ENCODE results near the gene EGLN3. TPM values are rescaled to one million over a fixed set of nuclear protein-coding genes. Genes with fewer than 3 reads are reported as not detected.

The EGLN3 gene
- total RNA-seq, 1 experiment from 2014 or later = 9.5 TPM

- Mint-ChIP-seq H3K4me3 (ENCODE audit: unreplicated experiment) (no peak overlapping the region), H3K27me3 (ENCODE audit: insufficient read depth, unreplicated experiment) (no peaks in the 10 kb centered on the region), H3K4me1 (ENCODE audit: low read depth, unreplicated experiment) (peaks cover 23% of the 10 kb centered on the region), H3K36me3 (ENCODE audit: insufficient read depth, unreplicated experiment) (peaks cover 5% of the 10 kb centered on the region), H3K27ac (ENCODE audit: unreplicated experiment) (no peak overlapping the region), H3K9me3 (ENCODE audit: unreplicated experiment) (peaks cover 16% of the 10 kb centered on the region)
- BruUV-seq (replicated peaks) = no TSS peak
- Histone ChIP-seq H3K36me3 (ENCODE audit: control insufficient read depth, insufficient read depth, low read length) (no peaks in the 10 kb centered on the region), H3K4me1 (peaks cover 30% of the 10 kb centered on the region), H3K27me3 (replicated peaks; ENCODE audit: control insufficient read depth, insufficient read depth, low read length) (no peaks in the 10 kb centered on the region), H3K4me3 (ENCODE audit: low read depth, low read length) (no peak overlapping the region), H3K9me3 (peaks cover 7% of the 10 kb centered on the region; the same call in 1 of the 2 replicates)
- DNase-seq = no peak
- ChIA-PET POLR2A (no interaction called here), CTCF (no interaction called here)
- intact Hi-C loops (cut with micrococcal nuclease; ENCODE audit: unreplicated experiment) = no loop called here
- no peak for TF ChIP-seq CTCF (IDR thresholded peaks at IDR 0.05; ENCODE audit: insufficient read depth in 1 of 2, low read depth in 1 of 2, low read length in 1 of 2, severe bottlenecking in 1 of 2, unreplicated experiment in 1 of 2)
Measured at GRCh38 chr14:33968722-33969121, 17.8 kb upstream of the EGLN3 start.

- no peak for DNase-seq
- Mint-ChIP-seq H3K27me3 (ENCODE audit: insufficient read depth, unreplicated experiment) (no peaks in the 10 kb centered on the region), H3K27ac (ENCODE audit: unreplicated experiment) (no peak overlapping the region), H3K4me1 (ENCODE audit: low read depth, unreplicated experiment) (peaks cover 23% of the 10 kb centered on the region), H3K9me3 (ENCODE audit: unreplicated experiment) (peaks cover 25% of the 10 kb centered on the region), H3K4me3 (ENCODE audit: unreplicated experiment) (no peak overlapping the region), H3K36me3 (ENCODE audit: insufficient read depth, unreplicated experiment) (peaks cover 5% of the 10 kb centered on the region)
- POLR2A ChIA-PET = no interaction called here
- Histone ChIP-seq H3K9me3 (peaks cover 7% of the 10 kb centered on the region; the same call in 1 of the 2 replicates), H3K36me3 (ENCODE audit: control insufficient read depth, insufficient read depth, low read length) (no peaks in the 10 kb centered on the region), H3K27me3 (replicated peaks; ENCODE audit: control insufficient read depth, insufficient read depth, low read length) (no peaks in the 10 kb centered on the region), H3K4me3 (ENCODE audit: low read depth, low read length) (no peak overlapping the region), H3K4me1 (peaks cover 30% of the 10 kb centered on the region)
- CTCF ChIA-PET = no interaction called here
- no TSS peak for BruUV-seq (replicated peaks)
- TF ChIP-seq CTCF (IDR thresholded peaks at IDR 0.05; ENCODE audit: insufficient read depth in 1 of 2, low read depth in 1 of 2, low read length in 1 of 2, severe bottlenecking in 1 of 2, unreplicated experiment in 1 of 2) = no peak
- intact Hi-C loops (cut with micrococcal nuclease; ENCODE audit: unreplicated experiment) = no loop called here
Measured at GRCh38 chr14:33967138-33967537, 16.3 kb upstream of the EGLN3 start.

GRCh38 chr14:33966276-33966675 lies 15.4 kb upstream of the EGLN3 start:
- Mint-ChIP-seq H3K36me3 (ENCODE audit: insufficient read depth, unreplicated experiment) (peaks cover 5% of the 10 kb centered on the region), H3K4me1 (ENCODE audit: low read depth, unreplicated experiment) (peaks cover 23% of the 10 kb centered on the region), H3K27me3 (ENCODE audit: insufficient read depth, unreplicated experiment) (no peaks in the 10 kb centered on the region), H3K4me3 (ENCODE audit: unreplicated experiment) (no peak overlapping the region), H3K9me3 (ENCODE audit: unreplicated experiment) (peaks cover 28% of the 10 kb centered on the region), H3K27ac (ENCODE audit: unreplicated experiment) (peak overlapping the region; percentile 14)
- intact Hi-C loops (cut with micrococcal nuclease; ENCODE audit: unreplicated experiment) = no loop called here
- CTCF ChIA-PET = no interaction called here
- H3K4me3 ChIP-seq (ENCODE audit: low read depth, low read length) = no peak overlapping the region
- no TSS peak for BruUV-seq (replicated peaks)
- peaks cover 7% of the 10 kb centered on the region; the same call in 1 of the 2 replicates for H3K9me3 ChIP-seq
- POLR2A ChIA-PET = no interaction called here
- no peak for TF ChIP-seq CTCF (IDR thresholded peaks at IDR 0.05; ENCODE audit: insufficient read depth in 1 of 2, low read depth in 1 of 2, low read length in 1 of 2, severe bottlenecking in 1 of 2, unreplicated experiment in 1 of 2)
- no peaks in the 10 kb centered on the region for H3K36me3 ChIP-seq (ENCODE audit: control insufficient read depth, insufficient read depth, low read length)
- no peaks in the 10 kb centered on the region for H3K27me3 ChIP-seq (replicated peaks; ENCODE audit: control insufficient read depth, insufficient read depth, low read length)
- no peak for DNase-seq
- peaks cover 30% of the 10 kb centered on the region for H3K4me1 ChIP-seq

All from Caco-2 (cell line).